NCI-H146 treated with DMSO at 0.1 percent for 48 hours (cell line): ENCODE data around the gene COIL.
A peak's percentile ranks its signal among the peaks of the same experiment; 100 is the strongest.

Experiments
- DNase-seq: peaks from one replicate; lab custom pipeline; 2025; ENCODE audit not compliant: unreplicated experiment; lab: John Stamatoyannopoulos, UW

Gene COIL

GRCh38 chr17:56936697-56937322 lies 24.0 kb downstream of the COIL start:
- no peak for DNase-seq

DNA sequence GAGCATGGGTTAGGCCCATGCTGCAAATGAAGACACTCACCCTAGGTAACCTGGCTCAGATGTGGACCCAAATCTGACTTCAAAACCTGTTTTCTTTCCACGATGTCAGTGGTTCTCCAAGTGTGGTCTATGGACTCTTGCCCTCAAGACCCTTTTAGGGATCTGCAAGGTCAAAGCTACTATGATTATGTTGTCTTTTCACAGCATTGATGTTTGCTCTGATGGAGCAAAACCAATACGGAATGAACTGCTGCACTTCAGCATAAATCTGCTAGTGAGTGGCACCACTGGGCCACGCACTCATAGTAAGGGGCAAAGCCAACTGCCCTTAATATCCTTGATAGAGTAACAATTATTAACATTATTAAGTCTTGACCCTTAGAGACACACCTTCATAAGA lies 25.4 kb downstream of the COIL start:
- no peak for DNase-seq

GRCh38 chr17:56934280-56934679 lies 26.6 kb downstream of the COIL start:
- no peak for DNase-seq

DNA sequence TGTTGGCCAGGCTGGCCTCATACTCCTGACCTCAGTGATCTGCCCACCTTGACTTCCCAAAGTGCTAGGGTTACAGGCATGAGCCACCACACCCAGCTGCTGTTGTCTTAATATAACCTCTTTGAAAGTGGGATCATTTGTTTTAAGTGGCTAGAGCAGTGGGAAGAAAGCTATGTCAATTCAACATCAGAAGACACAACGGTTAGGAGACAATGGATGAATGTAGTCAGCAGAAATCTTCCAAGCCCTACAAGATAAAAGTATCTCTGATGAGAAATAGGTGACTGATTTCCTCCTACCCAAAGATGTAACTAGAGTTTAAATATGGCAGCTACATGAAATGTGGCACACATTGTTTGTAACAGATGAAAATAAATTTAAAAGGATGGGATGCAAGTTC lies 27.0 kb downstream of the COIL start:
- no peak for DNase-seq

- DNase-seq, result no peak
Measured at GRCh38 chr17:56933151-56933745, 27.6 kb downstream of the COIL start.

GRCh38 chr17:56930739-56931337 lies 30.0 kb downstream of the COIL start:
- no peak for DNase-seq

DNA sequence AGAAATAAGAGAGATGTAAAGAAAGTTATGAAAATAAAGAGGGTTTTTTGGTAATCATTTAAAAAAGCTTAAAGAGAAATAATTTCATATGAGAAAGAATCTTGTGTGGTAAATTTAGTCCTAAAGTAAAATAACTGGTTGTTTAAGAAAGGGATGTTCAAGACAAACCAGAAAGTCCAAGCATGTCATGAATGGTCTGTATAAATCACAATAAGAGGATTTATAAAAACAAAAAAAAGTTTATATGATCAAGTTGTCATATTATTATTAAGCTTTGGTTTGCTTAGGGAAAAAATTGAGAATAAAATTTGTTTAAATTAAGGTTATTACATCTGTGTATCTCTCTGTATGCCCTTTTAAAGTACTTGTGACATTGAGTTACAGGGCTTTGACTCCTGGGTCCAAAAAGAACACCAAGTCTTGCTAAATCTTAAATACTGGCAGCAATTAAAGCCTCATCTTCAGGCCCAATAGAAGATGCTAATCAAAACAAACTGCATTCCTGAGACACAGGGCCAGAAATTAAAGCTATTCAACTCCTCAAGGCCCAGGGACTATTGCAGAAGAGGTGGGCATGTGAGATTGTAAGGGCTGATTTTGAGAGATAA lies 31.4 kb downstream of the COIL start:
- DNase-seq, result no peak

DNA sequence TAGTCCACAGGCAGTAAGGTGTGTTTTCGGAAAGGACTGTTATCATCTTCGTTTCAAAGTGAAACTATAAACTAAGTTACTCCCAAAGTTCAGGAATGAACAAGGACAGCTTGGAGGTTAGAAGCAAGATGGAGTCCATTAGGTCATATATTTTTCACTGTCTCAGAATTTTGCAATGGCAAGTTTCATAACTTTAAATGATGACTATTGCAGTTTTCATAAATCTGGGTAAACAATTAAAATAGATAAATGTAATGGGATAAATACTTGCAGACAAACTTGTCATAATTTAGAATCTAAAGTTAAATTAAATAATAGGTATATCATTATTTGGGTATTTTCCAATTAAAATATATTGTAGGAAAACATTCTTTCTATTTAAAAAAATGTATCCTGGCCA lies 32.3 kb downstream of the COIL start:
- DNase-seq, result no peak

DNA sequence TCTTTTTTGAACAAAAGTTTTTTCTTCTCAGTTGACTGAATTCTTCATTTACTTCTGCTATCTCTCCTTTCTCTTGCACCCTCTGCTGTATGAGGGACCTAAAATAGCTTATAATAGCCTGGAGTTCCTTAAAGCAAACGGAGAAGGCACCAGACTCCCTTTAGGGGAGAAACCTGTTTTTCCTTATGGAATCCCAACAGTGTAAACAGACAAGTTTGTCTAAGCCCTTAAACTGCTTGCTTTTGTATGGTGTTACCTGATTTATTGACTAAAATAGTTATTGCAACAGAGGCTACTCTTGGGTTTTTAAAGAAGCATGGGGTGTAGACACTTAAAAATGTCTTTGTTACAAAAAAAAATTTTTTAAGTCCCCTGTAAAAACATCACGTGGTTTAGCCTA lies 34.1 kb downstream of the COIL start:
- DNase-seq, result no peak

GRCh38 chr17:56926270-56926669 lies 34.6 kb downstream of the COIL start:
- no peak for DNase-seq

GRCh38 chr17:56925088-56925487 lies 35.8 kb downstream of the COIL start:
- no peak for DNase-seq

DNA sequence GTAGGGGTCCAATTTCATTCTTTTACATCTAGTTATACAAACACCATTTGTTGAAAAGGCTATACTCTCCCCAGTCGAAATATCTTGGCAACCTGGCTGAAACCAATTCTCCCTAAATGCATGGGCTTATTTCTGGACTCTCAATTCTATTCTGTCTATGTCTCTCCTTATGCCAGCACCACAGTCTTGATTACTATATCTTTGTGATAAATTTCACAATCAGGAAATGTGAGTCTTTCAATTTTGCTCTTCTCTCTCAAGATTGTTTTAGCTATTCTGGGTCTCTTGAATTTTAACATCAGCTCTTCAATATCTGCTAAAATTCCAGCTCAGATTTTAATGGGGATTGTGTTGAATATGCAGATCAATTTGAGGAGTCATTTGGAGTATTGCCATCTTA lies 41.1 kb downstream of the COIL start:
- DNase-seq, result no peak

- no peak for DNase-seq
Measured at GRCh38 chr17:56918916-56919315, 41.9 kb downstream of the COIL start.

DNA sequence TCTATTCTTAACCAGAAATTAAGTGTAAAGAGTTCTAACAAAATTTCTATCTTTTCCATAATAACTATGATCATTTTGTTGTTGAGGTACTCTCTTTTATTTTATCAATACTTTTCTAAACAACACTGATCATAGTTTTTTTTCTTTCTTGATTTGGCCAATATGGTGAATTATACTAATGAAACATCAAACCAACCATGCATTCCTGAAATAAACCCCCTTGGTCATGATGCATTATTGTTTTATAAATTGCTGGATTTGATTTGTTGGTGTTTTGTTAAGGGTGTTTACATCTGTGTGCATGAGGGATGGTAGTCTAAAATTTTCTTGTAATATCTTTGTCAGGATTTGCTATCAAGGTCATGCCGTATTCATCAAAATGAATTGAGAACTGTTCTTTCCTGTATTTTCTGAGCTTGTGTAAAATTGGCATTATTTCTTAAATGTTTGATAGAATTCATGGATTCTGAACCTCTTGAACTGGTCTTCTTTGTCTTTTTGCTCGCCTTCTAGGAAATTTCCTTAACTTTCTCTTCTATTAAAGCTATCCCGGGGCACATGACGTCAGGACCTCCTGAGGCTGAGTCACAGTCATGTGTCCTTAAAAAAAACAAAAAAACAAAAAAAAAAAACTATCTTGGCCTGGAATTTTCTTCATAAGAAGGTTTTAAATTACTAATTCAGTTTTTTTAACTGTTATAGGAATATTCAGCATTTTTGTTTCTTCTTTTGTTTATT lies 43.1 kb downstream of the COIL start:
- no peak for DNase-seq

- DNase-seq, result peak; percentile 35
Measured at GRCh38 chr17:56914581-56915273, 46.1 kb downstream of the COIL start.

- peak; percentile 64 for DNase-seq
Measured at GRCh38 chr17:56913867-56914580, 46.8 kb downstream of the COIL start, which contains the start of gene TRIM25. Gene TRIM25 (minus strand): TSS chr17:56914049. CDS start chr17:56913988, 61 bp downstream.

DNA sequence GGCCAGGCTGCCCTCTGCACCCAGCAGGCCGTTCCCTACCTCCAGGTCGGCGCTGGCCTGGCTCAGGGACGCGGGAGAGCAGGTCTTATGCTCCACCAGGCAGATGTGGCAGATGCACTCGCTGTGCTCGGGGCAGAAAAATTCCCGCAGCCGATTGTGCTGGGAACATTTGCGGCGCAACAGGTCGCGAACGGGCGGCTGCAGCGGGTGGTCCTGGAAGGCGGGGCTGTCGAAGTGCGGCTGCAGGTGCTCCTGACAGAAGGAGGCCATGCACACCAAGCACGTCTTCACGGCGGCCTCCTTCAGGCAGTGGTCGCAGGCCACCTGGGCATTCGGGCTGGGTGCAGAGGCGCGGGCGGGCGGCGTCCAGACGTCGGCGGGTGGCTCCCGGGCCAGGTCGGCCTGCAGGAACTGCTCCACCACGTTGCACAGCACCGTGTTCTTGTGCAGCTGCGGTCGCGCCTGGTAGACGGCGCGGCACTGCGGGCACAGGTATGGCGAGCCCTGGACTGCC lies 47.4 kb downstream of the COIL start:
- DNase-seq, result peak; percentile 30

- no peak for DNase-seq
Measured at GRCh38 chr17:56913000-56913311, 47.9 kb downstream of the COIL start.

DNA sequence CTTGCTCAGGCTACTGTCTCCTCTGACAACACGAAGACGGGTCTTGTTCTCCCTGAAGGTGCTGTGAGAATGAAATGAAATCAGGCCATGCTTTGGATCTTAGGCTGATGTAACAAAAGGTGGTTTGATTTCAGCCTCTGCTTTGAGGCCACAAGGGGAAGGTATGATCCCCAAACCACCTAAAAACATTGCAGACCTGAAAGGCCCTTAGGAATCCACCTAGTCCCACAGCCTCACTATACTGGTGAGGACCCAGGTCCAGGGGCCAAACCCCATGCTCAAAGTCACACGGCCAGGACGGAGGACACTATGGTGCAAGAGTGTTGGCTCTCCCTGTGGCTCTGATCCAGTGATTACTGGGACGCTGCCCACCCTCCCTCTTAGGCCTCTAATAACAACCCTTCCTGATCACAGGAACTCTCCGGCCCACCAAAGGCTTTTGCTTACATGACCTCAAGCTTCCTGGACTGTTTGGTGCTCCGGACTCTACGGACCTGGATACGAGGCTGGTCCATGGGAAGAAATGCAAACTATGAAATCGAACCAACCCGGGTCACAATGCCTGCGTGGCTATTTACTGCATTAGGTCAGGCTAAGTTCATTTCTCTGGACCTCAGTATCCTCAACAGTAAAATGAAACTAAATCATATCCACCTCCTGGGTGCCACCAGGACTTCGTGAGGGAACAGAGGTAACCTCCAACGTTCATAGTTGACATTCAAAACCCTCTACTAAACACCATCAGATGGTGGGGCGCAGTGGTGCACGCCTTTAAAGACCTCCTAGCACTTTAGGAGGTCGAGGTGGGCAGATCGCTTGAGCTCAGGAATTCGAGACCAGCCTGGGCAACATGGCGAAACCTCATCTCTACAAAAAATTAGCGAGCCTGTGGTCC lies 48.5 kb downstream of the COIL start:
- DNase-seq, result no peak
